Measurements from ENCODE around the gene NIN.

The NIN gene

DNA sequence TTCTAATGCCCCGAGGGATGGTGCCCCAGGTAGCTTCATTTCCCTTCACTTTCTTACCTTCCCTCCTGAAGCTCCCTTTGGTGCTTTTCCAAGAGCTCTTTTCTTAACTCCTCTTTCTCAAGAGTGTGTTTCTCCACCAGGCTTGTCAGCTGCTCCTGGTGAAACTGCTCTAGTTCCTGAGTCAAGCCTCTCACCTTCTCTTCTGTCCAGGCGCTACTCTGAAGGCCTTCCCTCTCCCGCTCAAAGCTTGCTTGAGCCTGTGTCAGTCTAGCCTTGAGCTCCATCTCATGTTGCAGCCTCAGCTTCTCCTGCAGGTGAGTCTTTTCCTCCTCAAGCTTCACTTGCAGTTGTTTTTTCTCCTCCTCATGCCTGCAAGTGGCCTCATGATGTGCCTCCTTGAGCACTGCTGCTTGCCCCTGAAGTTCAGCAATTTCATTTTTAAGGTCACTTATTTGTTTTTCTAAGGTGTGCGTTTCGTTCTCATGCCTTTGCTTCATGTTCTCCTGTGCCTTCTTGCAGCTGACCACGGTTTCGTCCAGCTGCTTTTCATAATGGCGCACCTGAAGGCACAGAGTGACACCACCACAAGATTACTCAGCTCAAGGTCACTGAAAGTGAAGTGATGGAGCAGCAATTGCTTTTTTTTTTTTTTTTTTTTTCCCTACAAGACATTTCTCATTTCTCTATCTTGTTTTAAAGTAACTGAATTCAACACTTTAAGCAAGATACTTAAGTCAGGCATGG is 71.0 kb downstream of the NIN start:
- no peak for DNase-seq

DNA sequence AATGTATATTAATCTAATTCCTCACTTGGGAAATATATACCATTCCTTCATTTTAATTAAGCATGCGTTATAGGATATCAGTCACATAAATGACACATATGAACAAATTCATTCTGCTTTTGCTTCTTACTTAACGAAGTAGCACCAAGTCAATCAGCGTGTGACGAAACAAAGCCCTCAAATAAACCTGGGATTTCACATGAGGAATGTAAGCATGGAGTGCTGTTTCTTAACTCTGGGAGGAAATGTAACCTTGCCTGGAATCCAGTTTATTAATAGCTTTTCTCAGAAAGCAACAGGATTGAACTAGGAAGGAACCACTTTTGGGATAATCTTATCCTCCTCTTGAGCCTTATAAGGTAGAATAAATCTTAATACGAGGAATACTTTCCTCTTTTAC is 72.0 kb downstream of the NIN start:
- DNase-seq, result no peak

DNA sequence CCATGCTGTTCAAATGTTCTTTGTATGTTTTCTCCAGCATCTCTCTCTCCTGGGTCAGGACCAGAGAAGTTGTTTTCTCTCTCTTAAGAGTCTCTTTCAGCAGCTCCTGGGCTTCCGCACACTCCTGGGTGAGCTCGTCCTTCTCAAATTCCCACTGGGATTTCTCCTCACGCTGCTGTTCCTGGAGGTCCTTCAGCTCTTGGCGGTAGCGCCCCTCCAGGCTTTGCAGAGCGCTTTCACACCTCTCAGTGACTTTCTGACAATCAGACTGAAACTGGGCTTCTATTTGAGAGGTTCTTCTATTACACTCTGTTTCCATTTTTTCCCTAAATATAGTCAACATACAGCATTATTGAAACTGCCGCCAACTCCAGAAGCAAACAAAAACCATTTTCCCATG is 72.7 kb downstream of the NIN start:
- DNase-seq, result no peak

DNA sequence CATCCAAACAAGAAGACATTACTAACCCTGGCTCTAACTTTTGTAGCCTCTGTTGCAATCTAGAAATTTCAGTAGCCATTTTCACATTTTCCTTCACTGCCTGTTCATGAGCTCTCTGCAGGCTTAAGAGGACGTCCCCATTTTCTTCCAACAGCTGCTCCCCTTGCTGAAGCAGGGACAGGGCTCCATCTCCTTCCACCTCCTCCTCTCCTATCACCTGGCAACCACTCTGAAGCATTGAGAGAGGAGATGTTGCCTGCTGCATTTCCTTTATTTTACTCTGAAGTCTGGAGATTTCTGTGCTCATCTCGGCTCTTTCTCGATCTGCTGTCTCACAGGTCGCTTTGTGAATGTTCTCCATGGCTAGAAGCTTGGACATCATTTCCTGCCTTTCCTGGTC is 73.3 kb downstream of the NIN start:
- DNase-seq, result no peak

DNA sequence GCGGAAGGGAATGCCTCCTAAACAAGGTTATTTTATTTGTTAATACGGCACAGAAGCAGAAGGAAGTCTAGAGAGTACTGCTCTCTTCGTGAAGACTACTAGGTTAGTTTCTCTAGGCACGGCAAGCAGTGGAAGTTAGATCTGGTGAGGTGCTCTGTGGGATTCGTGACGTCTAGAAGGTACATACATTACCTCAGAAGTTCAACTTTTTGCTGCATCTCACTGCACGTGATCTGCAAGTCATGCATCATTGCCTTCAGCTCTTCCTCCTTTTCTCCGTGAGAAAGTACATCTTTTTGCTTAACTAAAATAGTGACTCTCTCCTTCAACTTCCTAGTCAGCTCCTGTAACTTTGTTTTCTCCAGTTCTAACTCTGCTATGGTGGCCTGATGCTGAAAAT is 74.7 kb downstream of the NIN start:
- no peak for DNase-seq

DNA sequence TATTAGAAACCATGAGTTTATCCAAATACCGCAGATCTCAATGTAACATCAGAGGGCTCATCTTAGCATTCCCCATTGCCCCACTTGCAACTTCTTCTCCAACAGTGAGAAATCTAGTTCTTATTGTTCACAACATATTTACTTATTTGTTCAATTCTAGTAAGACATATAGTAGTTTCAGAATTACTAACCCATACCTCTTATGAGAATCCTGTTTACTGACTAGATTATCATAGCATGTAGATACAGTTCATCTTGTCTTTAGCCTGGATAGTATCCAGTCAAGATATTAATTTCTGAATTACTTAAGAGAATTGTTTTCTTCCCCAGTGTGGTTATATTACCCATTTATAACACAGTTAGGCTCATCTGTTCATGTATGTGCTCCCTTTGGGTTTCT is 80.6 kb downstream of the NIN start:
- no peak for DNase-seq

DNA sequence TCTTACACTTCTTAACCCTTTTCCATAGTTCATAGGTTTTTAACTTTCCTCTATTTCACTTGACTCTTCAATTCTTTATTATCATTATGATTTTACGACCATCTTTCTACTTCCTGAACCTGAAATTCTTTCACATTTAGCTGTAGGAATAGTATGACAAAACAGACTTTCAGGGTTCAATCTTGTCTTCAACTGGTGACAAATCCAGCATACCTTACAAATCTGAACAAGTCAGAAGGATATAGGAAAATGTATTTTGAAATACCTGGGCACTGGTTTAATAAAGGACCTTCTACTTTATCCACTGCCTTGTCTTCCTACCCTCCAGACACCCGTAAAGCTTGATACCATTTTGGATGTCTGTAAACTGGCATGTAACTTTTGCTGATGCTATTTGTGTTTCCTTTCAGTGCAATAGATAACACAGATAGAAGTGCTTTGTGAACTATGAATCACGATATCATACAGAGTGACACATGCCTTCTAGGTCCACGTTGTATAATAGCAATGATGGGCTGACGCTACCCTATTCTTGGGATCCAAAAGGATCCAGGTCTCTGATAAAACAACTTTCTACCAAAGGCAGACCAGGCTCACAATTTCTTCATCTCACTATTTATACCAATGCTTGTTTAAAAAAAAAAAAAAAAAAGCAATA is 85.4 kb downstream of the NIN start:
- no peak for DNase-seq

DNA sequence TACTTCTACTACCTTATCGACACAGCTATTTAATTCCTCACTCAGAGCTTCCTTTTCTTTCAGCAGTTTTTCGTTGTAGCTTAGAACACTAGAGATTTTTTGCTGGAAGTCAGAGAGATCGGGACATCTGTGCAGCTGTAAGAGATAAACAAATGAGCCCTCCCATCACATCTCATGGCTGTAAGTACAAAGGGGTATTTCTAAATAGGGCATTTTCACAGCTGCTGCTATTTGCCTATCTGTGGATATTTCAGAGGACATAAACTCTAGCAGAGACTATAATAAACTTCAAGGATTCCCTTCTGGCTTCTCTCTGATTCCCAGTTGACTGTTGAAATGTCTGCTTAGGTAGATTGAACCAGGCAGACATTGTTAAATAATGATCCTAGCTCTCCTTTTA is 86.7 kb downstream of the NIN start:
- no peak for DNase-seq

DNA sequence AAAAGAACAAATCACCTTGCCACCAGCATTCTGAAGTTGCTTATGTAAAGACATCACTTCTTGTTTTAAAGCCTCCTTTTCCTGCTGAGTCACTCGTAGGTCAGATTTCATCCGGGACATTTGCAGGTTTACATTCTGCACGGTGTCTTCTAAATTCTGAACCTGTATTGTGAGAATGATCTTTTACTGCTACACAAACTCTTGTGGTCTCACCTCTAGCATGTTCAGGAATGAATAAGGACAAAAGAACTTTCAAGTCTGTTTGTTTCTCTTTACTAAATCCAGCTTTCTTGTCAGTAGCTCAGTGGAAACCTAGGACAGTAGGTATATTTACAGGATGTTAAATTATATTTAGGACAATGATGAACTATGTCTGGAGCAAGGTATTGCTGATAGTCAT is 89.4 kb downstream of the NIN start:
- DNase-seq, result no peak

DNA sequence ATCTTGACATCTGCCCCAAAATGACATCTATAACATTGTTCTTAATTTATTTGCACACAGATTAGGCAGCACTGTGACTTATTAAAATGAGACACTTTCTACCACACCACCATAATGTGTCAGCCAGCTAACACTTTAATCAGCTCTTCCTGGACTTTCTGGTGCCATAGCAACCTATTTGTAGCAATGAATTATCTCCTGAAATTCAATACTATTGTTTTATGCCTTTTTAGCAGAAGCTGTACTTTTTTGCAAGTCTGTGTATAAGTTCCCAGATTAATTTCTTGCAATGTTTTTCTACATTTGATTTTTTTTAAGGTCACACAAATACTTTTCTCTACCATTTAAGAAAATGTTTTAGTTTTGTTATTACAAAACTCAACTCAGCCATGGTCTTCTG is 90.1 kb downstream of the NIN start:
- no peak for DNase-seq

DNA sequence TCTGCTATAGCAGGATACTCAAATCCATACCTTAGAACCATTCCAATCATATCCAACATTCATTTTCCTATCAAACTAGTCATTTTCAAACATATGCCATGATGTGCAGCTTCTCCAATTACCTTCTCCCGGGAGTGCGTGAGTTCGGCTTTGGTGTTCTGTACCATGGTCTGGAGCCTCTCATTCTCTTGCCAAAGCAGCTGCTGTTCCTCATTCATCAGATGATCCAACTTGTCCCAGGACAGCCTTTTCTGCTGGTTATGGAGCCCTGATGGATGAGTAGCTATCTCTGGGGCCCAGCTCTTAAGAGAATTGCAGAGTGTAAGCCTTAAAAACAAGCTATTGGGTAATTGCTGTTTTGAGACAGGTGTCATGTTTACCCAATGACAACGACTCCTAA is 91.8 kb downstream of the NIN start:
- DNase-seq, result no peak

DNA sequence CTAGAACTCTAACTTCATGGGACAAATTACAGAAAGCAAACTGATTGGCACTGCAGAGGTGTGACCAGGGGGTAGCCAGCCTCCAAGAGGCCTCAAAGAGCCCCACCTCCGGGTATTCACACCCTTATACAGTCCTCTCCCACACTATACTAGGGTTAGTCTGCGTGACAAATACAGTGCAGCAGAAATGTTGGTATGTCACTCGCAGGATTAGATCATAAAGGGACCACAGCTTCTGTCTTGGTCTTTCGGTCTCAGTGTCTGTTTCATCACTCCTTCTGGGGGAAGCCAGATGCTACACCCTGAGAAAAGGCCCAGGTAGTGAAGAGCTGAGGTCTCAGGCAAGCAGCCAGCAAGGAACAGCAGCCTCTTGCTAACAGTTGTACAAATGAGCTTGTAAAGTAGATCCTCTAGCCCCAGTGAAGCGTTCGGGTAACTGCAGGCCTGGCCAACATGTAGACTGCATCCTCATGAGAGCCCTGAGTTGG is 94.0 kb downstream of the NIN start:
- no peak for DNase-seq

DNA sequence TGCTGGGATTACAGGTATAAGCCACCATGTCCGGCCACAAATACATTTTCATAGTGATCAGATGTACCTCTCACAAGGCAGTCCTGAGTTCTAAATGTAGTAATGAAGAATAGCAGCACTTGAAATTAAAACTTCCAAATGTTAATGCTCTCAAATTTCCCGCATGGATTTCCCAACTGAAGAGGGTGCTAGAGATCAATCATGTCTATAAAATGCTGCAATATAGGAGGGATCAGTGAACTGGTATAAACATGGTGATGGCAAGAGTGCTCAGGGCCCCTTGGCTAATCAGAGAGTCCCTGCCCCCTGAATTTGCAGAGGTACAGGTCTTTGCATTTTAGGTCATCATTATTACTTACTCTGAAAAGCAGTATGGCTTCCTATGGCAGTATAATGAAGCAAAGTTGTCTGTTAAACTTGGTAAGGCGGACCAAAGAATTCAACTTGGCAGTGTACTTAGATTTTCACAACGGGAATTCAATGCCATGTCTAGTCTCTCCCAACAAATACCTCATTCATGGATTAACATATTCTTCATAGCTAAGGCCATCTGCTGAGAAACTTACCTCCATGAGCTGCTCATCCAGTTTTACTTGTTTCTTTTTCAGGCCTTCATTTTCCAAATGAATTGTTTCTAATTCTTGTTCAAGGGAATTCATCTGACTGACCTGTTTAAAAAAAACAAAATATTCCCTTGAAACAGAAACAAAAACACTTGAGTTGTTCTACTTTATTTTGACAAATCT is 95.8 kb downstream of the NIN start:
- DNase-seq, result no peak

DNA sequence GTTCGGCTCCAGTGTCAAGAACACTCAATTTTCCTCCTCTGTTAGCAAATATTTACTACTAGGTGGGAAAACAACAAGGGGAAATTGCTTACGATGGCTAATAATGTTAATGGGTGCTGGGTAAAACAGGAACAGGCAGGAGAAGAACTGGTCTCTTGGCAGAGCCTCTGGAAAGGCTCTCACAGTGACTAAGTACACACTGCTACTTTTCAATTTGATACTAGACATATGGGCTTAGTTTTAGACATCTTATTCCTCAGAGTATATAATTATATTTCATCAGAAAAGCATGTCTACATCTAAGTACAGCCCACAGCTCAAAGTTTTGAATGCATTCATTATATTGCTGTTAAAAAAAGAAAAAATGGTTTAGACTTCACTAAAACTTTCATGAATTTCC is 97.5 kb downstream of the NIN start:
- DNase-seq, result no peak

DNA sequence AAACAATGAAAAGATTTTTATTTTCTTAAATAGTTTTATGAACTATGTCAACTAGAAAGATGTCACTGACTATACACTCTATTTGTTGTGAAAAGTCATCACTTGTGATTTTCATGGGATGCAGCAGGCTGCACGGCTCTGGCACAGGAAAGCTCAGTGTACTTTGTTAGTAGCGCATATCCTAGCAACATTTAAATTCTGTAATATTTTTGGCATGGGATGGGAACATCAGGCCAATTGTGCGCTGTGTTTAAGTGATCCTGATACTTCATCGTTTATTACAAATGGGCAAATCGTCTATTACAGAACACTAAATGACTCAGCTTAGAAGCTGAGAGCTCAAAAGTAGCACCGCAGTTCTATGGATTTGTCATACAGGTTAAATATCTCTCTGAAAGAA is 102.1 kb downstream of the NIN start:
- no peak for DNase-seq

DNA sequence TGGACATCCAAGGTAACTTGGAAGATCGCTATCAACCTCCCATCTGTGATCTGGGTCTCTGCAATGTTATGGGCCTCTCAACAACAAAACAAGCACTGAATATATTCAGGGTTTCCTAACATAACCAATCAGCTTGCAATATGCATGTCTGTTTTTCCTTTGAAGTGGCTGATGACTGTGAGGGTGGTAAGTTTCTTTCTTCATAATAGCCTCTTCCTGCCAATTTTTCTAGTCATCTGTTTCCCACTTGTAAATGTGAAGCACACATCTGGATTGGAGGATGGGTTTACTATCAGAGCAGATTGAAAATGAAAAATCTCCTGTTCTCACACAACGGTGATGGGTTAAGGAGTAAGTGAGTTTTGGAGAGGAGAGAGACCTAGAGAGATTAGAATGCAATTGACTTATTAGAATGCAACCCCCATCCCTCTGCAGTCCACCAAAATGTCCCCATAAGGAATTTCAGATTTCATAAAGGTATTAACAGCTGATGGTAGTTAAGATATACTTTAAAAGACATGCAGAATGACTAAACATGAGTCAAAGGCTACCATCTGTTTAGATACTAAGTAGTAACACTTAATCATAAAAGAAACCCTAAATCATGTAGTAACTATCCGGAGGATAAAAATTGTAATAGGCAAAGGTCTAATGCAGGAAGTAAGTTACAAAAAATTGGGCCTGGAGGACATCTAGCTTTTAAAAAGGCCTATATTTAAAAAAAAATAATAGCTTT is 104.4 kb downstream of the NIN start:
- DNase-seq, result no peak

DNA sequence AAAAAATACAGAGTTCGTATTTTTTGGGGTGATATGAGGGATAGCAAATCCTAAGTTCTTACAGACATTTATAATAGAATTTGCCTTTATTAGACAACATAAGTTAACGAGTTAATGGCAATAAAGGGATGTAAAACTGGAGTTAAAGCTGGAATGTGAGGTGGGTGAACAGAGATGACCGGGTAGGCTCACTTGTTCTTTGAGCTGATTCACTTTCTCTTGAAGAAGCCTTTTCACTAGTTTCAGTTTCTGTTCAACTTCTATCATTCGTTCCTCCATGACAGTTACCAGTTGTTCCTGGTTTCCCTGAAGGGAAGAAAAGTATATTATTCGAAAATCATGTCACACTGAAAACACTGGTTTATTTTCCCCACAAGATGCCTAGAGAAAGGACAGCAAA is 105.2 kb downstream of the NIN start:
- no peak for DNase-seq

DNA sequence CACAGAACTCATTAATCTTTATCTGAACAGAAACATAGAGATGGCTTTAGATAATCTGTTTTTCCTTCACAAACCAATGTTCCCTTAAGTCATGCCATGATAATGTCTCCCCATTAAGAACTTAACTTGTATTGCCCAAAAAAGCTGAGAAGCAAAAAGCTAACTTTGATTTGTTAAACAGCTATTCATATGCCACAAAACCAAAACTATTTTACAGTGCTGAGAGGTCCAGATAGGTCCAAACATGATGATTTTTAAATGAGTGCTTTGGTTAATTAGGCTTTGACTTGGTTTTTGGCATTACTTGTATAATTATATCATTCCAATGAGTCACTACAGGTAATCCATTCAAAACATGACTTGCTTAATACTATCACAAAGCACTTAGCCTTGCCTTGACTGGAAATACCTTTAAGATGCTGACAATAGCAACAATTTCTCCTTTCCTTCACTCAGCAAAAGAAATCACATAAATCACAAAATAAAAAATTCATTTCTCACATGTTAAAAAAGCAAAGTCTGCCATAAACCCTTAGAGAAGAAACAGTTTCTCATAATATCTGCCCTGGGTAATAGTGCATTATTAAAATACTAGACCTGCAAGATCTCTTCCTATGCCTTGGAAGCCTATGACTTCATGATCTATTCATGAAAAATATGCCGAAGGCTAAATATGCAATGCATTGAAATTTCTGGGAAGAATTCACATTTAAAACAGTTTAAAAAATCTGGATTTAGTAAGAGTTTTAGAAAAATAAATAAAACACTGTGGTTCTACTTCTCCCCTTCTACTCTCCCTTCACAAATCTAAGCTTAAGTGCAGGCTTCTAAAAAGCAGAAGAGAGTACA is 110.8 kb downstream of the NIN start:
- DNase-seq, result no peak

DNA sequence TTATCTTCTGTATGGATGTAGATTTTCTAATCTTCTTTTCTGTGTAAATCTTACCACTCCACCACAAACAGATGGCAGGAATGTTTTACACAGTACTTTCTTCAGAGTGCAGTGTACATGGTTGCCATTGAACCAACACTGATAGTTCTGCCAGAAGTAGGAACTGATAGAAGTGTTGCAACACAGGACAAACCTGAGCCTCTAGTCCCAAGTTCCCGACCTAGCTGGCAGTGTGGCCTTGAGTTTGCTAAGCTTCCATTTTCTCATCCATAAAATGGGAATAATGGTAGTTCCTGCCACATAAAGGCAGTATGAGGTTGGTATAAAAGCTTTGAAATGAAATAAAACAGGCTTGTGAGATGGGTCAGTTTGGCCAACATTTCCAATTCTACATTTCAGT is 112.0 kb downstream of the NIN start:
- no peak for DNase-seq

DNA sequence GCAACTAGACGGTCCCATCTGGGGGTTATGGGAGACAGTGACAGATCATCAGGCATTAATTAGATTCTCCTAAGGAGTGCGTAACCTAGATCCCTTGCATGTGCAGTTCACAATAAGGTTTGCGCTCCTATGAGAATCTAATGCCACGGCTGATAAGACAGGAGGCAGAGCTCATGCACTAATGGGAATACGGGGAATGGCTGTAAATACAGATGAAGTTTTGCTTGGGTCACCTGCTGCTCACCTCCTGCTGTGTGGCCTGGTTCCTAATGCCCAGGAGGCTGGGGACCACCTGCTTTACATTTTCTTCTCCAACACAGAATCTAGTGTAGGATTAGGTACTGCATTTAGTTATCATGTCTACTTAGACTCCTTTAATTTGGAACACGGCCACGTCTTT is 113.2 kb downstream of the NIN start:
- DNase-seq, result peak; percentile 4

DNA sequence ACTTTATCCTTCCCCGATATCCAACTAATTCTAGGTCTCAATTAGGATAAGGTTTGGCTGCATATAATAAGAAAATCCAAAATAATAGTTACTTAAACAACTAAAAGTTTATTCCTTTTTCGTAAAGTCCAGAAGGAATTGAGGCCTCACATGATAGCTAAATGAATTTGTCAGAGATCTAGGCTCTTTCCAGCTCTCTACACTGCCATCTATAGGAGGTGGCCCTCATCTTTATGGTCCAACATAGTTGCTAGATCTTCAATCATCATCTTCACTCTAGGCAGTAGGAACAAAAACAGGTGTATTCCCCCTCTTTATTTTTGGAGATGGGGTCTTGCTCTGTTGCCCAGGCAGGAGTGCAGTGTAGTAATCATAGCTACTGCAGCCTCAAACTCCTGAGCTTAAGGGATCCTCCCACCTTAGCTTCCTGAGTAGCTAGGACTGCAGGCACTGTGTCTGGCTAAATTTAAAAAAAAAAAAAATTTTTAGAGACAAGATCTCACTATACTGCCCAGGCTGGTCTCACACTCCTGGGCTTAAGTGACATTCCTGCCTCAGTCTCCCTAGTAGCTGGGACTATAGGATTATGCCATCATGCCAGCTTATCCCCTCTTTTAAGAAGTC is 116.4 kb downstream of the NIN start:
- DNase-seq, result no peak

DNA sequence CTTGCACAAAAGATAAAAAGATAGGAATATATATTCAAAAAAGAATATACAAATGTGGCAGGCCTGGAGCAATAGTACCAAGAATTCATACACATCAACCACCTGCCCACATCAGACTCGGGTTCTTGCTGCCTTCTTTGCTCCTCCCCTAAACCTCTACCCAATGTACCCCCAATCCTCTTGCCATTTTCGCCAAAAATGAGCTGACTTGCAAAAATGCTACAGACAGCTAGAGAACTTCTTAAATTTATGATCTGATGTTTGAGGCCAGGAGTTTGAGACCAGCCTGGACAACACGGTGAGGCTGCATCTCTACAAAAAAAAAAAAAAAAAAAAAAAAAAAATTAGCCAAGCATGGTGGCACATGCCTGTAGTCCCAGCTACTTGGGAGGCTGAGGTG is 119.9 kb downstream of the NIN start:
- no peak for DNase-seq
